Measurements from ENCODE around the gene GORASP2. TPM values are rescaled to one million over a fixed set of nuclear protein-coding genes. Genes with fewer than 3 reads are reported as not detected.

GORASP2 gene
- total RNA-seq, 1 experiment from 2014 or later: 97.7 TPM

- Histone ChIP-seq H3K23me2 (ENCODE audit: insufficient read length, low read depth, low read length, poor library complexity, severe bottlenecking) (no peaks in the 10 kb centered on the region), H4K91ac (ENCODE audit: insufficient read length, low read depth, low read length) (no peak overlapping the region), H3K27ac (ENCODE audit: insufficient read length, low read depth, low read length) (no peak overlapping the region), H3K56ac (ENCODE audit: insufficient read length, low read depth, low read length) (no peak overlapping the region), H3K79me2 (ENCODE audit: insufficient read depth, low read length) (no peaks in the 10 kb centered on the region), H3K9me3 (ENCODE audit: control insufficient read depth, low read depth, low read length) (no peaks in the 10 kb centered on the region), H2BK5ac (ENCODE audit: insufficient read length, low read length) (no peak overlapping the region), H4K5ac (ENCODE audit: insufficient read length, low read depth, low read length) (no peak overlapping the region), H2BK15ac (ENCODE audit: low read depth, low read length) (no peak overlapping the region), H4K8ac (replicated peaks; ENCODE audit: insufficient read length, low read depth, low read length) (no peak overlapping the region), H2AK5ac (ENCODE audit: insufficient read length, low read length) (no peak overlapping the region), H2BK20ac (ENCODE audit: low read depth, low read length, poor library complexity, severe bottlenecking) (no peak overlapping the region), H2BK120ac (ENCODE audit: low read depth, low read length, poor library complexity, severe bottlenecking) (no peak overlapping the region), H3K79me1 (ENCODE audit: insufficient read depth, low read depth, low read length, poor library complexity, severe bottlenecking) (no peaks in the 10 kb centered on the region), H3K4me2 (ENCODE audit: insufficient read depth, insufficient read length, low read length) (no peak overlapping the region), H3K9ac (ENCODE audit: extremely low read depth, insufficient read length, low read length) (no peak overlapping the region), H2AFZ (ENCODE audit: low read length) (no peak overlapping the region), H3K18ac (ENCODE audit: insufficient read length, low read depth, low read length) (no peak overlapping the region), H2BK12ac (ENCODE audit: insufficient read length, low read depth, low read length) (no peak overlapping the region), H3K4me1 (ENCODE audit: insufficient read depth, low read length) (no peaks in the 10 kb centered on the region), H3K23ac (ENCODE audit: insufficient read length, low read depth, low read length) (no peak overlapping the region), H3K27me3 (ENCODE audit: insufficient read depth, low read length) (no peaks in the 10 kb centered on the region), H3K14ac (ENCODE audit: insufficient read depth, low read length) (no peak overlapping the region), H3K4ac (ENCODE audit: low read depth, low read length) (no peak overlapping the region), H3T11ph (ENCODE audit: low read length) (no peak overlapping the region), H4K20me1 (ENCODE audit: control insufficient read depth, insufficient read depth, insufficient read length) (no peaks in the 10 kb centered on the region)
- no peaks in the 10 kb centered on the region for H3K36me3 Mint-ChIP-seq (ENCODE audit: insufficient read depth in 1 of 3, low read depth in 3 of 3)
- DNase-seq: no peak
- no peak overlapping the region for H3K4me3 Mint-ChIP-seq
- peaks cover 0 to 2% of the 10 kb centered on the region in 2 experiments; a peak in 1 of 4 replicates for H3K4me1 Mint-ChIP-seq
- no CpG with 5 or more reads among the region's 2 CpGs for WGBS (ENCODE audit: extremely low coverage, insufficient read length, low lambda C conversion rate)
- TF ChIP-seq, protein P1, sequence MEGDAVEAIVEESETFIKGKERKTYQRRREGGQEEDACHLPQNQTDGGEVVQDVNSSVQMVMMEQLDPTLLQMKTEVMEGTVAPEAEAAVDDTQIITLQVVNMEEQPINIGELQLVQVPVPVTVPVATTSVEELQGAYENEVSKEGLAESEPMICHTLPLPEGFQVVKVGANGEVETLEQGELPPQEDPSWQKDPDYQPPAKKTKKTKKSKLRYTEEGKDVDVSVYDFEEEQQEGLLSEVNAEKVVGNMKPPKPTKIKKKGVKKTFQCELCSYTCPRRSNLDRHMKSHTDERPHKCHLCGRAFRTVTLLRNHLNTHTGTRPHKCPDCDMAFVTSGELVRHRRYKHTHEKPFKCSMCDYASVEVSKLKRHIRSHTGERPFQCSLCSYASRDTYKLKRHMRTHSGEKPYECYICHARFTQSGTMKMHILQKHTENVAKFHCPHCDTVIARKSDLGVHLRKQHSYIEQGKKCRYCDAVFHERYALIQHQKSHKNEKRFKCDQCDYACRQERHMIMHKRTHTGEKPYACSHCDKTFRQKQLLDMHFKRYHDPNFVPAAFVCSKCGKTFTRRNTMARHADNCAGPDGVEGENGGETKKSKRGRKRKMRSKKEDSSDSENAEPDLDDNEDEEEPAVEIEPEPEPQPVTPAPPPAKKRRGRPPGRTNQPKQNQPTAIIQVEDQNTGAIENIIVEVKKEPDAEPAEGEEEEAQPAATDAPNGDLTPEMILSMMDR (conservative IDR thresholded peaks at IDR 0.05): no peak
- H3K9me3 Mint-ChIP-seq: no peaks in the 10 kb centered on the region
- peaks cover 13% of the 10 kb centered on the region; the same call in 1 of the 2 replicates for H3K27me3 Mint-ChIP-seq (ENCODE audit: low read depth)
- H3K27ac Mint-ChIP-seq: no peak overlapping the region
Measured at GRCh38 chr2:170883683-170884082, 45.4 kb upstream of the GORASP2 start.

Data from H9 (cell line).